Nephron progenitor cell (in vitro differentiated cells): Measurements from ENCODE around the gene TP53BP2.
"Not testable (repeated sequence)": the region's sequence is repeated elsewhere in the genome, so short reads cannot be mapped to it uniquely, and the experiment has no call there.

Experiments used
- DNase-seq: peaks from one replicate; pipeline ENCODE4 v3.0.0; 2021
- H3K27ac Mint-ChIP-seq: 2 replicates; pipeline ENCODE4 v1.8.0; 2021; ENCODE audit warnings: mild to moderate bottlenecking, moderate library complexity, mixed read lengths
- H3K27me3 Mint-ChIP-seq: 2 replicates; pipeline ENCODE4 v1.8.0; 2021; ENCODE audit warnings: mild to moderate bottlenecking, low read depth, mixed read lengths; ENCODE audit not compliant: poor library complexity
- H3K36me3 Mint-ChIP-seq: 2 replicates; pipeline ENCODE4 v1.8.0; 2021; ENCODE audit warnings: low read depth, mixed read lengths
- H3K4me1 Mint-ChIP-seq: 2 replicates; pipeline ENCODE4 v1.8.0; 2021; ENCODE audit warnings: mixed read lengths
- H3K4me3 Mint-ChIP-seq: 2 replicates; pipeline ENCODE4 v1.8.0; 2021; ENCODE audit warnings: mild to moderate bottlenecking, moderate library complexity, mixed read lengths
- H3K9me3 Mint-ChIP-seq: 2 replicates; pipeline ENCODE4 v1.8.0; 2021; ENCODE audit warnings: mild to moderate bottlenecking, moderate library complexity, mixed read lengths
- TF ChIP-seq, protein P1 (sequence below): fragments of 200-600 bp; sonication (generic); IDR thresholded peaks from 2 replicates; pipeline ENCODE4 v1.5.0; 2021; ENCODE audit warnings: antibody characterized with exemption

Gene TP53BP2

DNA sequence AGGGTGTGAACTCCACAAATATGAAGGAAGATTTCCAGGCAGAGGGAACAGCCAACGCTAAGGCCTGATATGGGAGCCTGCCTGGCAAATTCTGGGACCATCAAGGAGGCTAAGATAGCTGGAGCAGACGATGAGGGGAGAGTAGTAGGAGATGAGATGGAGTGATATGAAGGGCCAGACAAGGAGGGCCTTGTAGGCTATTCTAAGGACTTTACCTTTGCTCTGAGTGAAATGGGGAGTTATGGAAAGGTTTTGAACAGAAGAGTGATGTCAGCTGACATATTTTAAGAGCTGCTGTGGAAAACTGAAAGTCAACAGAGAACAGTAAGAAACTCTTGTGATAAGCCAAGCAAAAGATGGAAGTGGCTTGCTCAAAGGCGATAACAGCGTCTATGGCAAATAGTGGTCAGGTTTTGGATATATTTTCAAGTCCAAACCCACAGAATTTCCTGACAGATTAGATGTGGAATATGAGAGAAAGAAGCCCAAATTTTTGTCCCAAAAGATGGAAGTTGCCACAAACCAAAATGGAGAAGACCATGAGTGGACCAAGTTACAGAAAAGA, 2.1 kb upstream of the TP53BP2 start:
- H3K9me3 Mint-ChIP-seq = peaks cover 4% of the 10 kb centered on the region
- no peak for DNase-seq
- H3K36me3 Mint-ChIP-seq = peaks cover under 1% of the 10 kb centered on the region
- H3K4me1 Mint-ChIP-seq = peaks cover 32% of the 10 kb centered on the region
- TF ChIP-seq, protein P1, sequence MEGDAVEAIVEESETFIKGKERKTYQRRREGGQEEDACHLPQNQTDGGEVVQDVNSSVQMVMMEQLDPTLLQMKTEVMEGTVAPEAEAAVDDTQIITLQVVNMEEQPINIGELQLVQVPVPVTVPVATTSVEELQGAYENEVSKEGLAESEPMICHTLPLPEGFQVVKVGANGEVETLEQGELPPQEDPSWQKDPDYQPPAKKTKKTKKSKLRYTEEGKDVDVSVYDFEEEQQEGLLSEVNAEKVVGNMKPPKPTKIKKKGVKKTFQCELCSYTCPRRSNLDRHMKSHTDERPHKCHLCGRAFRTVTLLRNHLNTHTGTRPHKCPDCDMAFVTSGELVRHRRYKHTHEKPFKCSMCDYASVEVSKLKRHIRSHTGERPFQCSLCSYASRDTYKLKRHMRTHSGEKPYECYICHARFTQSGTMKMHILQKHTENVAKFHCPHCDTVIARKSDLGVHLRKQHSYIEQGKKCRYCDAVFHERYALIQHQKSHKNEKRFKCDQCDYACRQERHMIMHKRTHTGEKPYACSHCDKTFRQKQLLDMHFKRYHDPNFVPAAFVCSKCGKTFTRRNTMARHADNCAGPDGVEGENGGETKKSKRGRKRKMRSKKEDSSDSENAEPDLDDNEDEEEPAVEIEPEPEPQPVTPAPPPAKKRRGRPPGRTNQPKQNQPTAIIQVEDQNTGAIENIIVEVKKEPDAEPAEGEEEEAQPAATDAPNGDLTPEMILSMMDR = no peak
- H3K27ac Mint-ChIP-seq = no peak overlapping the region
- H3K4me3 Mint-ChIP-seq = no peak overlapping the region
- H3K27me3 Mint-ChIP-seq = peaks cover 5% of the 10 kb centered on the region

DNA sequence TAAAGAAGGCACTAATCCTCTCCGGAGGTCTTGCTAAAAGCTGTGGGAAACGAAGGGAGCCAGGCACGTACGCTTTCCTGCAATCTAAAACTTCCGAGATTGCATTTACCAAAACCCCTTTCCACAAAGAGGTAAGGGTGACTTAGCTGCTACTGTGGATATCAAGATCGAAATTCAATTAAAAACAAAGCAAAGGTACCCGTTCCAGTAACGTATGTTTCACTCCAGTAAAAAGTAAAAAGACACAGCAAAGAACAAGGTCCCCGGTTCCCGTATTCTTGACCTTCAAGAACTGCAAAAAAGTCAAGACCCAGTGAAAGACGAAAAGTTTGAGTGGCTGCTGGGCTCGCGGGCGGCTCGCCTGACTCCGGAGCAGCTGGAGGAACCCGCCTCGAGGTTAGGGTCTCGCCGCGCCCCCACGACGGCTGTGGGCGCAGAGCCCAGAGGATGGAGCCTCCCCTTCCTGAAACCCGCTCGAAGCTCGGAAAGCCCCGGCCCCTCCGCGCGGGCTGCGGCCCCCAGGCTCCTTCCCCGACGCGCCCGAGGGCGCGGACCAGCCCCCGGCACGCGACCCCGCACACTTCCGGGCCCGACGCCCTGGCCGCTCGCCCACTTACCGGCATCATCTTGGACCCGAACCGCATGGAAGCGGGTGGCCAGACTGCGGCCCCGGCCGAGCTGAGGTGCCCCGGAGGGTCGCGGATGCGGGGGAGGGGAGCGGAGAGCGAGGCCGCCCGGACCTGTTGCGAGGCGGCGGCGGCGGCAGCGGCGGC, 524 bp downstream of the TP53BP2 start:
- Mint-ChIP-seq H3K4me3 (peak overlapping the region; percentile 93), H3K4me1 (peaks cover 32% of the 10 kb centered on the region), H3K9me3 (peaks cover 8% of the 10 kb centered on the region), H3K36me3 (peaks cover 9% of the 10 kb centered on the region), H3K27ac (peak overlapping the region; percentile 99), H3K27me3 (peaks cover 5% of the 10 kb centered on the region)
- TF ChIP-seq, protein P1 = no peak
- peak; percentile 68 for DNase-seq

DNA sequence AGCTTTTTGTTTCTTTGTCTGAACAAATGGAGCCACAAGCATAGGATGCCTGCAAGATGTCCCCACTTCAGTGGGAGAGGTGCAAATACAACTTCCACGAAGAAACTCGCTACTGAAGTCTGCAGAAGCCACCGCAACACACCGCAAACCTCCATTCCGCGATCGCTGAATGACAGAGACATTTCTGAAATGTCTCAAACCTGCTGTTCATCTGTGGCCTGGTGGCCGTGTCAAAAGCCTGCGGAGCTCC, 1.0 kb downstream of the TP53BP2 start:
- DNase-seq = peak; percentile 18
- H3K27ac Mint-ChIP-seq = peak overlapping the region; percentile 99

DNA sequence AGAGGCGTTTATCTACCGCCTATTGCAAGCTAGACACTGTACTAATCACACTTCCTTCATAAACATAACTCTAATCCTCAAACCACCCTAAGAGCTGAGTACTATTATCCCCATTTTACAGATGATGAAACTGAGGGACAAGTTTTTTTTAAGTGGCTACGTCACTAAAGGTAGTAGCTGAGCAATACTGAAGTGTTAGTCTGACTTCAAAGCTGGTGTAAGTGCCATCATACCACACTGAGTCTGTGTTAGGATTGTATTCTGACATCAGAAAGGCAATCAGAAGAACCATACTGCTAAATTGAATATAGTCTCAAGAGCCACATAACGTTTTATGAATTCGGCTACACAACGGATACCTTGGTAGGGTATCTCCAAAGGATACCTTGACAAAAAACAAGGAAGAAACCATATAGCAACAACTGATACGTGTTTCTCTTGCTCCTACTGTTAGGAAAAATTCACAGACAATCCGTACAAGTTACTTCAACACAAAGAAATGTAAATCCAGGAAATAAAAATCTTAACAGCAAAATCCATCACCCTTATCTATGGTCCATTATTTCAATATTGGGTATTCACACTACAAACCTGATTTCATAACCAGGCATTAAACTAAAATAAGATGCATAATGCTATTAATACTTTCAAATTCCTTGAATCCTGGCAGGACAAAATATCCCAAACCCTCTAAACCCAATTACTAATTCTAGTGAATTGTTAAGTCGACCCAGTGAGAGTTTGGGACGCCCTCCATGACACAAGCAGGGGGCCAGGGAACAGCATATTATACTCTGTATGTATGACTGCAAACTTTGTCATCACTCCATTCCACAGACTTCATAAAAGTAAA, 1.6 kb downstream of the TP53BP2 start:
- Mint-ChIP-seq H3K27me3 (no peaks in the 10 kb centered on the region), H3K4me1 (peaks cover 36% of the 10 kb centered on the region), H3K9me3 (peaks cover 7% of the 10 kb centered on the region), H3K4me3 (peak overlapping the region; percentile 93), H3K36me3 (peaks cover 13% of the 10 kb centered on the region), H3K27ac (peak overlapping the region; percentile 99)
- TF ChIP-seq, protein P1 = no peak
- no peak for DNase-seq

More for the DNA sequence above, 1.0 kb downstream of the TP53BP2 start:
- Mint-ChIP-seq H3K9me3 (peaks cover 10% of the 10 kb centered on the region), H3K36me3 (peaks cover 13% of the 10 kb centered on the region), H3K27me3 (peaks cover 2% of the 10 kb centered on the region), H3K4me1 (peaks cover 36% of the 10 kb centered on the region), H3K4me3 (peak overlapping the region; percentile 93)
- TF ChIP-seq, protein P1 = no peak

DNA sequence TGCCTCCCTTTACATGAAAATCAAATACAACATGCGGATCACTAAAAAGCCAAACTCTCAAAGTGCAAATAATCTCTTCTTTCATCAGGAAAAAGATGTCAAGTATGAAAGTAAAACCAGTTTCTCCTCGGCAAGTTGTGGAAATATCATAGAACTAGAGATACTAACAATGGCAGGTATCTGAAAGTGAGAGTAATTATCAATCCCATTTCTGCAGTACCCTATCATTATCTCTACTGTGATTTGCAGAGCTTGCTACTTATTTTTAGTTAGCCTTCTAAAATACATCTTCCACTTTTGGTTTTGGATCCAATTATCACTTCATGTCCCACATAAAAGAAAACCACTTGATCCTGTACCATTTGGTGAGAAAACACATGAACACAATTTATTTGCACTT, 3.0 kb downstream of the TP53BP2 start:
- H3K27me3 Mint-ChIP-seq = no peaks in the 10 kb centered on the region

DNA sequence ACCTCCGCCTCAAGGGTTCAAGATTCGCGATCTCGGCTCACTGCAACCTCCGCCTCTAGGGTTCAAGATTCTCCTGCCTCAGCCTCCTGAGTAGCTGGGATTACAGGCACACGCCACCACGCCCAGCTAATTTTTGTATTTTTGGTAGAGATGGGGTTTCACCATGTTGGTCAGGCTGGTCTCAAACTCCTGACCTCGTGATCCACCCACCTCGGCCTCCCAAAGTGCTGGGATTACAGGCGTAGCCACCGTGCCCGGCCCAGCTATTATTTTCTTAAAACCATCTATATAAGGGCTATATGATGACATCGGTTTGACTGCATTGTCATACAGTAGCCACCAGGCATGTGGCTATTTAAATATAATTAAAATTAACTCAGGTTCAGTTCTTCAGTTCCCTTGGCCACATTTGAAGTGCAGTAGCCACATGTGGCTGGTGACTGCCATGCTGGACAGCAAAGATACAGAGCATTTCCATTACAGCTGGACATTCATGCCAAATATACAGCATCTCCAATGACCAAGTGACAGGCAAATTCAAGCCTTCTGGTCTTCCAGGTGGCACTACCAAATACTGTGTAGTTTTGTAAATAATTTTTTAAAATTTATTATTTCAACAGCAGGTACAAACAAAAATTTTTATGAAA, 3.6 kb downstream of the TP53BP2 start:
- peaks cover 35% of the 10 kb centered on the region for H3K4me1 Mint-ChIP-seq
- not testable (repeated sequence) for H3K4me3 Mint-ChIP-seq, DNase-seq, H3K9me3 Mint-ChIP-seq, H3K27ac Mint-ChIP-seq, H3K27me3 Mint-ChIP-seq
- peaks cover 13% of the 10 kb centered on the region for H3K36me3 Mint-ChIP-seq

More for the DNA sequence above, 3.0 kb downstream of the TP53BP2 start:
- Mint-ChIP-seq H3K4me1 (peaks cover 36% of the 10 kb centered on the region), H3K27ac (no peak overlapping the region), H3K4me3 (peak overlapping the region; percentile 13), H3K36me3 (peaks cover 13% of the 10 kb centered on the region), H3K9me3 (peaks cover 7% of the 10 kb centered on the region)
- TF ChIP-seq, protein P1 = no peak
- no peak for DNase-seq
